OCI-LY7 (cell line): ENCODE measurements around the gene TBC1D5.

Experiments used
- EZH2phosphoT487 ChIP-seq: fragments of 200-600 bp; sonication (generic); IDR thresholded peaks from 2 replicates; pipeline ENCODE4 v1.6.1; 2018; ENCODE audit warnings: low read depth, borderline replicate concordance, mild to moderate bottlenecking, mixed run types, antibody characterized with exemption, low read length, moderate library complexity, mixed read lengths
- TF ChIP-seq, protein P1 (sequence below): fragments of 200-600 bp; sonication (generic); conservative IDR thresholded peaks from 2 replicates; pipeline ENCODE4 v1.5.1; 2014; ENCODE audit warnings: mild to moderate bottlenecking, antibody characterized with exemption, low read length, moderate library complexity, mixed read lengths

DNA sequence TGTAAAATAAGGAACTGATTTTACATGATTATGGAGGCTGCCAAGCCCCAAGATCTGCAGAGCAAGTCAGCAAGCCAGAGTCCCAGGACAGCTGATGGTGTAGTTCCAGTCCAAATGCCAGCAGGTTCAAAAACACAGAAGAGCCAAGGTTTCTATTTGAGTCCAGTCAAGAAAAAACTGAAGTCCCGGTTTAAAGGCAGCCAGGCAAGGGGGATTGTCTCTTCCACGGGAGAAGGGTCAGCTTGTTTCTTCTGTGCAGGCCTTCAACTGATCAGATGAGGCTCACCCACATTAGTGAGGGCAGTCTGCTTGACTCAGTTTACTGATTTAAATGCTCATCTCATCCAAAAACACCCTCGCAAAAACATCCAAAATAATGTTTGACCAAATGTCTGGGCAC is 611.5 kb downstream of the TBC1D5 start:
- TF ChIP-seq, protein P1, sequence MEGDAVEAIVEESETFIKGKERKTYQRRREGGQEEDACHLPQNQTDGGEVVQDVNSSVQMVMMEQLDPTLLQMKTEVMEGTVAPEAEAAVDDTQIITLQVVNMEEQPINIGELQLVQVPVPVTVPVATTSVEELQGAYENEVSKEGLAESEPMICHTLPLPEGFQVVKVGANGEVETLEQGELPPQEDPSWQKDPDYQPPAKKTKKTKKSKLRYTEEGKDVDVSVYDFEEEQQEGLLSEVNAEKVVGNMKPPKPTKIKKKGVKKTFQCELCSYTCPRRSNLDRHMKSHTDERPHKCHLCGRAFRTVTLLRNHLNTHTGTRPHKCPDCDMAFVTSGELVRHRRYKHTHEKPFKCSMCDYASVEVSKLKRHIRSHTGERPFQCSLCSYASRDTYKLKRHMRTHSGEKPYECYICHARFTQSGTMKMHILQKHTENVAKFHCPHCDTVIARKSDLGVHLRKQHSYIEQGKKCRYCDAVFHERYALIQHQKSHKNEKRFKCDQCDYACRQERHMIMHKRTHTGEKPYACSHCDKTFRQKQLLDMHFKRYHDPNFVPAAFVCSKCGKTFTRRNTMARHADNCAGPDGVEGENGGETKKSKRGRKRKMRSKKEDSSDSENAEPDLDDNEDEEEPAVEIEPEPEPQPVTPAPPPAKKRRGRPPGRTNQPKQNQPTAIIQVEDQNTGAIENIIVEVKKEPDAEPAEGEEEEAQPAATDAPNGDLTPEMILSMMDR: no peak
- TF ChIP-seq EZH2phosphoT487: no peak
